ENCODE data around the gene GADL1.

GADL1 gene

GRCh38 chr3:30756218-30756617, 138.2 kb downstream of the GADL1 start:
- TF ChIP-seq ARNT (IDR thresholded peaks at IDR 0.05) (no peak), TARDBP (IDR thresholded peaks at IDR 0.05) (no peak), NFRKB (IDR thresholded peaks at IDR 0.05) (no peak), BHLHE40 (IDR thresholded peaks at IDR 0.05; ENCODE audit: borderline replicate concordance) (no peak), PKNOX1 (IDR thresholded peaks at IDR 0.05) (no peak)
- CTCF ChIA-PET = interaction anchor here (1.7 kb wide), 1 partner anchor 13 kb away, joined by 3 read pairs; no protein-coding TSS in a partner anchor
- POLR2A ChIA-PET = no interaction called here
- DNase-seq (ENCODE audit: extremely low spot score) = no peak

GRCh38 chr3:30754426-30754825, 140.0 kb downstream of the GADL1 start:
- ChIA-PET POLR2A (no interaction called here), CTCF (no interaction called here)
- TF ChIP-seq L3MBTL2 (conservative IDR thresholded peaks at IDR 0.05) (no peak), FOXK2 (IDR thresholded peaks at IDR 0.05) (no peak), SP1 (IDR thresholded peaks at IDR 0.05) (no peak), ARNT (IDR thresholded peaks at IDR 0.05) (no peak), SUZ12 (IDR thresholded peaks at IDR 0.05) (no peak), FOXM1 (IDR thresholded peaks at IDR 0.05; ENCODE audit: borderline replicate concordance) (no peak), LEF1 (IDR thresholded peaks at IDR 0.05; ENCODE audit: borderline replicate concordance) (no peak), PKNOX1 (IDR thresholded peaks at IDR 0.05) (no peak), HDGF (IDR thresholded peaks at IDR 0.05; ENCODE audit: borderline replicate concordance) (no peak)
- DNase-seq (ENCODE audit: extremely low spot score) = no peak

GRCh38 chr3:30753766-30754165, 140.7 kb downstream of the GADL1 start:
- no peak for TF ChIP-seq SP1 (IDR thresholded peaks at IDR 0.05)
- TF ChIP-seq SUZ12 (IDR thresholded peaks at IDR 0.05) = no peak
- TF ChIP-seq NFRKB (IDR thresholded peaks at IDR 0.05) = no peak
- TF ChIP-seq FOXK2 (IDR thresholded peaks at IDR 0.05) = no peak
- no peak for TF ChIP-seq ZNF384 (IDR thresholded peaks at IDR 0.05)
- TF ChIP-seq FOXA1 (IDR thresholded peaks at IDR 0.05) = no peak
- no peak for TF ChIP-seq TARDBP (IDR thresholded peaks at IDR 0.05)
- no peak for TF ChIP-seq PKNOX1 (IDR thresholded peaks at IDR 0.05)
- TF ChIP-seq FOXM1 (IDR thresholded peaks at IDR 0.05; ENCODE audit: borderline replicate concordance) = no peak
- no peak for TF ChIP-seq ARNT (IDR thresholded peaks at IDR 0.05)
- no peak for TF ChIP-seq LEF1 (IDR thresholded peaks at IDR 0.05; ENCODE audit: borderline replicate concordance)
- no peak for TF ChIP-seq HDGF (IDR thresholded peaks at IDR 0.05; ENCODE audit: borderline replicate concordance)
- no peak for TF ChIP-seq CTBP1 (IDR thresholded peaks at IDR 0.05; ENCODE audit: borderline replicate concordance)
- no peak for TF ChIP-seq ELF4 (IDR thresholded peaks at IDR 0.05)
- ChIA-PET POLR2A (no interaction called here), CTCF (no interaction called here)
- DNase-seq (ENCODE audit: extremely low spot score) = no peak

GRCh38 chr3:30752970-30753369, 141.5 kb downstream of the GADL1 start:
- no peak for DNase-seq (ENCODE audit: extremely low spot score)
- no peak for TF ChIP-seq PKNOX1 (IDR thresholded peaks at IDR 0.05)
- TF ChIP-seq L3MBTL2 (conservative IDR thresholded peaks at IDR 0.05) = no peak
- TF ChIP-seq HDGF (IDR thresholded peaks at IDR 0.05; ENCODE audit: borderline replicate concordance) = no peak
- TF ChIP-seq ARNT (IDR thresholded peaks at IDR 0.05) = no peak
- TF ChIP-seq NFRKB (IDR thresholded peaks at IDR 0.05) = no peak
- TF ChIP-seq FOXM1 (IDR thresholded peaks at IDR 0.05; ENCODE audit: borderline replicate concordance) = no peak
- TF ChIP-seq TARDBP (IDR thresholded peaks at IDR 0.05) = no peak
- TF ChIP-seq LEF1 (IDR thresholded peaks at IDR 0.05; ENCODE audit: borderline replicate concordance) = no peak
- CTCF ChIA-PET = no interaction called here
- POLR2A ChIA-PET = no interaction called here

- ChIA-PET POLR2A (no interaction called here), CTCF (no interaction called here)
- TF ChIP-seq L3MBTL2 (conservative IDR thresholded peaks at IDR 0.05) = no peak
- TF ChIP-seq SUZ12 (IDR thresholded peaks at IDR 0.05) = no peak
- no peak for TF ChIP-seq ZNF384 (IDR thresholded peaks at IDR 0.05)
- TF ChIP-seq SP1 (IDR thresholded peaks at IDR 0.05) = no peak
- TF ChIP-seq CTBP1 (IDR thresholded peaks at IDR 0.05; ENCODE audit: borderline replicate concordance) = no peak
- TF ChIP-seq FOXK2 (IDR thresholded peaks at IDR 0.05) = no peak
- no peak for TF ChIP-seq FOXA1 (IDR thresholded peaks at IDR 0.05)
- no peak for TF ChIP-seq ELF4 (IDR thresholded peaks at IDR 0.05)
- no peak for TF ChIP-seq ARNT (IDR thresholded peaks at IDR 0.05)
- no peak for TF ChIP-seq PKNOX1 (IDR thresholded peaks at IDR 0.05)
- no peak for TF ChIP-seq LEF1 (IDR thresholded peaks at IDR 0.05; ENCODE audit: borderline replicate concordance)
- no peak for TF ChIP-seq TARDBP (IDR thresholded peaks at IDR 0.05)
- TF ChIP-seq FOXM1 (IDR thresholded peaks at IDR 0.05; ENCODE audit: borderline replicate concordance) = no peak
- no peak for TF ChIP-seq NFRKB (IDR thresholded peaks at IDR 0.05)
- no peak for TF ChIP-seq BHLHE40 (IDR thresholded peaks at IDR 0.05; ENCODE audit: borderline replicate concordance)
- no peak for TF ChIP-seq HDGF (IDR thresholded peaks at IDR 0.05; ENCODE audit: borderline replicate concordance)
- DNase-seq (ENCODE audit: extremely low spot score) = no peak
Measured at GRCh38 chr3:30752491-30752890, 142.0 kb downstream of the GADL1 start.
